GM19099 (cell line): ENCODE results near the gene DENND1A.

Source experiments
- POLR2A ChIP-seq: IDR thresholded peaks from 3 replicates; pipeline ENCODE4 v1.6.1; 2011; ENCODE audit warnings: low read depth; ENCODE audit not compliant: insufficient read length; ENCODE audit errors: extremely low read depth

The DENND1A gene

DNA sequence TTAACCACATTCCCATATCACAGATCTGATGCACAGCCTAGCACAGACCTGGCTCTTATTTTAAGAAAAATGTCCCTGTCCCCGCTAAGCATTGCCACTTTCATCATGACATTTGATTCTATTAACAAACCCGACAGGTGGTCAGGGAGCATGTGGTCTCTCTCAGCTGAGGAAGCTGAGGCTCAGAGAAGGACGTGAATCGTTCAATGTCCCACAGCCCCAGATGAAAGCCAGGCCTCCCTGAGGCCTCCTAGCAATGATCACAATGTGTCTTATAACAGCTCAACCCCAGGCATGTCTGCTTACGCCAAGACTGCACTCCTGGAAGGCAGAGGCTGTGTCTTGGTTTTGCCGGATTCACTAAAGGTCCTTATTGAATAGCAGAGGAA, 584.4 kb downstream of the DENND1A start:
- TF ChIP-seq POLR2A = no peak

DNA sequence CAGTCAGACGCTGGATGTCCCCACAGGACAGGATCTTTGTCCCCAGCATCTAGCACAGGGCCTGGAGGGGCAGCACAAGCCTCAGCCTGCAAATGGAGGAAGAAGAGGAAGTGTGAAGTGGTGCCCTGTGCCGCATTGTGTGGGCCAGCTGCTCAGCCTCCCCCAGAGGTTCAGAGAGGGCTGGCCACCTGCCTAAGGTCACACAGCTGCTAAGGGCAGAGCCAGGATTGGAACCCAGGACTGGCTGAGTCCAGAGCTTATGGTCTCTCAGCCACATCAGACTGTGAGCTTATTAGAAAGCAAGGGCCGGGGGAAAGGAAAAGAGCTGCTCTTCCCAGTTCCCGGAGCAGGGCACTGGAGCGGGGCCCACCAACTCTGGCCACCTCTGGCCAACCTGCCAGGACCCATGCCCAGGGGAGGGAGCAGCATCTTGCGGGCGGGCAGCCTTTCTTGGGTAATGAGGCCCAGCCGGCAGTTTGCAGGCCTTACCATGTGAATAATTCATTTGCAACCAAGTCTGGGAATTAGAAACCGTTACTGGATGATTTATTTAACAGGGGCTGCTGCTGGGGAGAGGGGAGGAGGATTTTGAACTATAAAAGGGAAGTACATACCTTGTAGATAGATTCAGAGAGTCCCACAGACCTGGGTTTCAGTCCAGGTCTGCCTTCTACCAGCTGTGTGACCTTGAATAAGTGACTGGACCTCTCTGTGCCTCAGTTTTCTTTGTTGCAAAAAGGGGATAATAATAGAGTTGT, 585.6 kb downstream of the DENND1A start:
- peak; percentile 27 for TF ChIP-seq POLR2A

DNA sequence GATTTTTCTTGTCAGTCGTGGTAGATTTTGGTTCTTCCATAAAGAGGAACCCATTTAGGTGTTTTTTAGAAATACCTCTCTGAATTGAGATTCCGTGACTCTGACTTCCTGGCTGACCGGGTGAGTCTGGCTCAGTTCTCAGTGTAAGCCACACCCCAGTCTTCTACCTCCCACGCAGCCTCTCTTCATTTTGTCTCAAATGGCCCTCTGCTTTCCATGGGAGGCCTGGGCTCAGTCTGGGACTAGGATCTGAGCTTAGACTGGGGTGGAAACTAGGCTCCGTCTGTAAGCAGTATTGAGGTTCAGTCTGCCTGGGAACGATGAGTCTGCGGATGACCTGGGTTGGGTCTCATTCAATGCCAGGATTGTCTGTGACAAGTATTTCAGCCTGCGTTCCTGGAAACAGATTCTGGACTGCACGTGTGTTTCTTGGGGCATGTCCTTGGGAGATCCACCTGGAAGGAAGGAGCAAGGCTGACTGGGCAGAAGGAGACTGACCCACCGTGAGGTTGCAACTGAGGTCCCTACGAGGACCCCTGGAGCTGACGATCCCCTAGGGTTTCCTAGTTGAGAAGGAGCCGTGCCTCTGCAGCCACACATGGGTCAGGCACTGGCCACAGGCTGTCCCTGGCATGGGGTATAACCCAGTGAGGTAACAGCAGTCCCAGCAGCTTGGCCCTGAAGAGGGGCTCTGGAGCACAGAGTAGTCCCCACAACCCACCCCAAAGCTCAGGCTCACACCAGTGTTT, 586.3 kb downstream of the DENND1A start:
- peak; percentile 65 for TF ChIP-seq POLR2A

DNA sequence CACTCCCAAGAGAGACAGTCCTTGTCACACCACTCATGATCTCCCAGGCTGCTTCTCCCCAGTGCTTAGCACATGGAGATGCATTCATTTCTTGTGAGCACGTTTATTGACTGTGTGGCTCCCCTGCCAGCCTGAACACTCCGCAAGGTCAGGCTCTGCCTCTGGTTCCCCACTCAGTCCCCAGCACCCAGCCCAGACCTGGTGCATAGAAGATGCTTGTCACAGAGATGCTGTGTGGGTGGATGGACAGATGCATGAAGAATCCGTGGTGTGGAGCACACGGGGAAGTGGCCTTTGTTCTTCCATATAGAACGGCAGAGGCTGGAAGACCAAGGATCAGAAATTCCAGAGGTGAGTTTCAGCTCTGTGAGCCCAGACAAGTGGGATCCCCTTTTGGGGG, 587.7 kb downstream of the DENND1A start:
- no peak for TF ChIP-seq POLR2A

DNA sequence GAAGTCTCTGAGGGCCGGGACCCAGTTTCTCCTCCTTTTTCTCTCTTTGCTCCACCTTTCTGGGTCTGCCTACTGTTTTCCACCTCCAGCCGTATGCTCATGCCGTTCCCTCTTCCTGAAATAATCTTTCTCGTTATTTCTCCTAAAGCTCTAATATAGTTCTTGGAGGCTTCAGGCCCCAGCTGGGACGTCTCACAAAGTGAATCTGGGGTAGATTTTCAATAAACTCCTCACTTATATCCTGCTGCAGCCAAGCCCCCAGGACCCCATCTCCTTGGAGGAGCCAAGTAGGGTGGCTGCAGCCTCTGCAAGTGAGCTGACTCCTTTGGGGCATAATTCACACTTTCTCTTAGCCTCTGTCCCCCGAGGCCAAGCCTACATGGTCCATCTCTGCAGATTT, 588.1 kb downstream of the DENND1A start:
- no peak for TF ChIP-seq POLR2A

DNA sequence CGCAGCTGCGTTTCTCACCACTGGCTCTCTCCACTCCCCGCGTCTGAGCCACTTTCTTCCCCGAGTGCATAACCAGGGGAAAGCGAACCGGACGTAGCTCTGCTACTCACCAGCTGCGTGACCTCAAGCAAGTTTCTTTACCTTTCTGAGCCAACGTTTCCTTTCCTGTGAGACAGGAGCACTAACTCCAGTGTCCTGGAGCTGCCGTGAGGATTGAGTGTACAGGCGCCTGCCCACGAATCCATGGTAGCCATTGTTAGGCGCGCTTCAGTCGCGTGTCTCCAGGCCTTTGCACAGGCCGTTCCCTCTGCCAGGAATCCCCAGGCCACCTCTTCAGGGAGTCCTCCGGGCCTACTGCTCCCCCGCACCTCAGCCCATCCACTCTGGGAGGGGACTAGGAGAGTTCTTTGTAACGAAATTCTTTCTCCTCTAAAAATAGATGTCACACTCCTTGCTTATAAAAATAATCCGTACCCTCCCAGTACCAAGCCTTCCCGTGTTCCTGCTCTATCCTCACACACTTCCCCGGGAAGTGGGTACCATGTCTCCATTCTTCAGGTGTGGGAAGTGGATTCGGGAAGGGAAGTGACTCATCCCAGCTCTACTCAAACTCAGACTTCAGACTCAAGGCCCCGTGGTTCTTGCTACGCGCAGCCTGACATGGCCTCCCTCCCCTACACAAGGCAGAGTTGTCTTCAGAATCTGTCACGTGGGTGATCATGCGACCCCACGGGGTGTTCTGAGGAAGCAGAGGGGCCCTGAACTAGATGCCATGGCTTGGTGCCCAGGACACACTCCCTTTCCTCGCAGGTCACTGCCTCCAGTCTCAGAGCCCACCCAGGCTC, 590.0 kb downstream of the DENND1A start:
- no peak for TF ChIP-seq POLR2A

DNA sequence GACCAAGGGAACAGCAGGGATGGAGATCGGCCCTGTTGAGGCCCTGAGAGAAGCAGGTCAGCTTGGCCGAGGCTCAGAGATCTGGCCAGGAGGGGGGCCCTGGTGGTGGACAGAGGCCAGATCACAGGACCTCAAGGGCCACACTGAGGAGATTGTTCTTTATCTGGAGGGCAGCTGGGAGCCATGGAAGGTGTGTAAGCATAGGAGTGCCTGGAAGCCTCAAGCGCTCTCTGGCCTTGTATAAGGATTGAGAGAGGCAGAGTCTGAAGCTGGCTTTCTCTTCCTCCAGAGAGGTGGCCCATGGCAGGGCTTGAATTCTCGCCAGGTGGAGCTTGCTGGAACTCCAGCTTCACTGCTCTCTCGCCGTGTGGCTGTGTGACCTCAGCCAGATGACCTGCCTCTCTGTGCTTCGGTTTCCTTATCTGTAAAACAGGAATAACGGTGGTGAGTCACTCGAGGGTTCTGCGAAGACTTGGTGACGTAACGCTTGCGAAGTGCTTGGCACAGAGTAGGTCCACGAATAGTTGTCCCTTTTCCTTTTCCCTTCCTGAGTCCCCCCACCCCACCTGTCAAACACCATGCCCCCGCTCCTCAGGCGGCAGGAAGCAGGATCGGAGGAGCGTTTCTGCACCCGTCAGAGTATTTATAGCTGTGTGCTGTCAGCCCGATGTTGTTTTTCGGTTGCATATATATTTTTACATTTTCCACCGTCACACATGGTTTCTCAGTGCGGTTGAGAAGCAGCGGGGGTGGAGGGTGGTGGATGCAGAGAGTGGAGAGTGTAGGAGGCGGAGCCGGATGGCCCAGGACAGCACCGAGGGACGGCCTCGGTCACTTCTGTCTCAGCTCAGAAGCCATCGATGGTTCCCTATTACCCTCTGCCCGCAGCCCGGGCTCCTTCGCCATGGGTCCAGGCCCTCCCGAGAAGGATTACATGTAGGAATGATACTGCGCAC, 590.9 kb downstream of the DENND1A start:
- TF ChIP-seq POLR2A = peak; percentile 59

DNA sequence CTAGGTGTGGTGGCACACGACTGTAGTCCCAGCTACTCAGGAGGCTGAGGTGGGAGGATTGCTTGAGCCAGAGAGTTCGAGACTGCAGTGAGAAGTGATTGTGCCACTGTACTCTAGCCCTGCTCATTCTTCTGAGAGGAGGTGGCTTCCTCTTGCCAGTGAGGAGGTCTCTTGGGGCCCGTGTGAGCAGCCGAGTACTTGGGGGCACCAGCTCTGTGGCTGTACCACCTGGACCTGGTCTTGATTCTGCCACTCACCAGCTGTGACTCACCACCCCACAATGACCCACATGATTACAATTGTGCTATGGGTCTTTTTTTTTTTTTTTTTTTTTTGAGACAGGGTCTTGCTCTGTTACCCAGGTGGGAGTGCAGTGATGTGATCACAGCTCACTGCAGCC, 592.0 kb downstream of the DENND1A start:
- no peak for TF ChIP-seq POLR2A

DNA sequence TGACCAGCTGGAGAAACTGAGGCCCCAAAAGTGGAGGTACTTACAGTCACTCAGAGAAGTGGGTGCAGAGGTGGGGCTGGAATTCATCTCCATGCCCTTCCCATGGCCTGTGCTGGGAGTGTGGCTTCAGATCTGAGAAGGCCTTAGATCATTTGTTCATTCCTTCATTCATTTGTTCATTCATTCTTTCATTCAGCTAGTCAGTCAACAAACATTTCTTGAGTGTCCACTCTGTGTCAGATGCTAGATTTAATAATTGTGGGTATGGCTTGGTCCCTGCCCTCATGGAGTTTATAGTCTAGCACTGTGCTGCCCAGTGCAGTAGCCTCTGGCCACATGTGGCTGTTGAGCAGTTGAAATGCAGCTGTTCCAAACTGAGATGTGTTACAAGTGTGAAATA, 593.0 kb downstream of the DENND1A start:
- TF ChIP-seq POLR2A = no peak

DNA sequence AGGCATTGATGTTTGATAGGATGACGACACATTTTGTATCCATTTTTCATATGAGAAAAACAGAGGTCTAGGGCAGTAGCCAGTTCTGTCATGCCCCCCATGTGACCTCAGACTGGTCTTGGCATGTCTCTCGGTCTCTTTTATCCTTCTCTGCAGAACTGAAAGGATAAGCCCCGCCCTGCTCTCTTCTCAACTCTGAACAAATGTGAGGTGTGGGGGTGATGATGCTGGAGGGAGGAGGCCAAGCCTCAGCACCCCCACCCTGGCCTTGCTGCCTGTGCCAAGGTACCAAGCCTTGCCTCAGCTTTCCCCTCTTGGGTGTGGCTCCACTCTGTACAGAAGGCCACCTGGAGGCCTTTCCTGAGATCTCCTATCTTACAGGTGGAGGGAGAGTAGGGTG, 593.5 kb downstream of the DENND1A start:
- TF ChIP-seq POLR2A = no peak

DNA sequence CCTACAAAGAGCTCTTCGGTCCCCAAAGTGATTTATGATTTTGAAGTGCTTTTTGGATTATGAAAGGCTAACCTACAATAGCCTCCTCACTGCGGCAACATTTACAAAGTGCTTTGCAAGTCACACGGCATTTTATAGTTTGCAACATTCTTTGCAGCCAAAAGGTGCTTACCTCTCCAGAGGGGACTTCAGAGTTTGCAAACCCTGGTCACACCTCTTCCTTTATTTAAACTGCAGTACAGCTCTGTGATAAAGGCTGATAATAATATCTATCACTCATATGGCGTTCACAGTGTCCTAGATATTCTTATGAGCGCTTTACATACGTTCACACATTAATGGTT, 594.0 kb downstream of the DENND1A start:
- TF ChIP-seq POLR2A = no peak

DNA sequence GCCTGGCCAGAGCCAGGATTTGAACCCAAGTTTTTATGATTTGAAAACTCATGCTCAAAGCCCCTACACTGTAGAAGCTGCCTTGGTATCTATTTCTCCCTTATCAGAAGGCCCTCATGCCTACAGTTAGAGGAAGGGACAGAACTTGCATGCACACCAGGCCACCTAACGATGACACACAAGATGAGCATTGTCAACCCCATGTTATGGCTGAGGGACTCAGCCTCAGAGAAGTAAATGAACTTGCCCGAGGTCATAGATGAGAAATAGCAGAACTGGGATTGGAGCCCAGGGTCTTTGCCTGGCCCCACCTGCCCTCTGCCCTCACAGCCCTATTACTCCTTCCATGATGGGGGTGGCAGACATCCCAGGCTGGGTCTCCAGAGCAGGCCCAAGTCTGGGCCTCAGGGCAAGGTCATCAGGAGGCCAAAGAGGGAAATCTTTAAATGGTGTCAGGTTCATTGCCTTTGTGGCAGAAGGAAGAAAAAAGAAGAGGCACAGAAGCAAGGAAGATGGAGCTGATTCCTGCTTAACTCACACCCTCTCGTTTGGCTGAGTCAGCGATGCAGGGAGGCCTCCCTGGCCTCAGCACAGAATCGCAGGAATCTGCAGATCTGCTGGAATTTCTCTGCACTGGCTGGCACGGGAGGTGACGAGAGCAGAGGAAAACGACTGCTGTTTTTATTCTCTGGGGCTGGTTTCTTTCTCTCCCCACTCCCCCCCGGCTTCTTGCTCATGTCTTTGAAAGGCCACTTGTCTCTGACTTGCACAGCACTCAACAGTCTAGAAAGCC, 594.5 kb downstream of the DENND1A start:
- TF ChIP-seq POLR2A = no peak

DNA sequence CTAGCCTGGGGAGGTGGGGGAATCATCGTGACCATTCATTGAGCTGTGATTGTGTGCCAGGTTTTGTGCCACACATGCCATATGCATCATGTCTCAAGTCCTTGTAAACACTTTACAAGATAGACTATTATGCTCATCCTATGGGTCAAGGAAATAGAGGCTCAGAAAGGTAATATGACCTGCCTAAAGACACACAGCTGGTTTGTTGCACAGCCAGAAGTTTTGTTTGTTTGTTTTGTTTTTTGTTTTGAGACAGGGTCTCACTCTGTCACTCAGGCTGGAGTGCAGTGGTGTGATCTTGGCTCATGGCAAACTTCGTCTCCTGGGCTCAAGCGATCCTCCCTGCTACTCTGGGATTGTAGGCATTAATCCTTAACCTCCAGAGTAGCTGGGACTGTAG, 595.3 kb downstream of the DENND1A start:
- TF ChIP-seq POLR2A = no peak
